ENCODE data around the gene ZNF425. TPM values are rescaled to one million over a fixed set of nuclear protein-coding genes. Genes with fewer than 3 reads are reported as not detected.

Gene ZNF425
- polyA plus RNA-seq, 3 donors, result 0.15 to 0.17 TPM; not detected in 1

GRCh38 chr7:149104749-149105148, 21.4 kb downstream of the ZNF425 start:
- DNase-seq, result no peak

GRCh38 chr7:149104214-149104613, 21.9 kb downstream of the ZNF425 start:
- H3K27me3 Mint-ChIP-seq (ENCODE audit: low read depth in 3 of 3), result peaks cover 0 to 2% (median 0%) of the 10 kb centered on the region in 3 donors
- intact Hi-C loops (cut with micrococcal nuclease), result no loop called here
- H3K4me3 Mint-ChIP-seq, result no peak overlapping the region
- Histone ChIP-seq H3K4me1 (ENCODE audit: control insufficient read depth in 1 of 2, insufficient read depth in 2 of 2, low read length in 2 of 2) (no peaks in the 10 kb centered on the region), H3K9me3 (replicated peaks in 1 of 2; ENCODE audit: control insufficient read depth in 1 of 2, insufficient read depth in 1 of 2, low read length in 2 of 2) (no peaks in the 10 kb centered on the region), H3K79me2 (ENCODE audit: insufficient read depth, low read length) (no peaks in the 10 kb centered on the region), H3K27me3 (ENCODE audit: control insufficient read depth in 2 of 2, insufficient read depth in 2 of 2, low read length in 2 of 2) (no peaks in the 10 kb centered on the region), H4K20me1 (ENCODE audit: insufficient read depth, low read length) (no peaks in the 10 kb centered on the region), H3K4me2 (replicated peaks; ENCODE audit: extremely low read depth, low read length, poor library complexity, severe bottlenecking) (no peak overlapping the region), H3K9ac (ENCODE audit: insufficient read depth, low read length, poor library complexity, severe bottlenecking) (no peak overlapping the region), H2AFZ (ENCODE audit: insufficient read depth, low read depth, low read length, poor library complexity, severe bottlenecking) (no peak overlapping the region), H3K4me3 (replicated peaks in 1 of 3; ENCODE audit: low read depth in 2 of 3, low read length in 3 of 3) (no peak overlapping the region), H3K36me3 (replicated peaks in 1 of 2; ENCODE audit: control insufficient read depth in 1 of 2, insufficient read depth in 2 of 2, low read length in 2 of 2) (no peaks in the 10 kb centered on the region), H3K27ac (ENCODE audit: low read depth in 1 of 2, low read length in 2 of 2) (no peak overlapping the region)
- H3K27ac Mint-ChIP-seq, result no peak overlapping the region
- peaks cover 0 to 3% (median 0%) of the 10 kb centered on the region in 7 donors for H3K9me3 Mint-ChIP-seq
- H3K4me1 Mint-ChIP-seq, result no peaks in the 10 kb centered on the region
- no peak for DNase-seq
- TF ChIP-seq CTCF (IDR thresholded peaks at IDR 0.05), result no peak
- H3K36me3 Mint-ChIP-seq, result no peaks in the 10 kb centered on the region
- WGBS (ENCODE audit: insufficient coverage), result 97% methylated on average over 35 of the region's 35 CpGs

More at GRCh38 chr7:149104749-149105148, 21.4 kb downstream of the ZNF425 start:
- Mint-ChIP-seq H3K4me3 (no peak overlapping the region), H3K27me3 (ENCODE audit: low read depth in 3 of 3) (no peaks in the 10 kb centered on the region), H3K36me3 (no peaks in the 10 kb centered on the region), H3K9me3 (peaks cover 0 to 3% (median 0%) of the 10 kb centered on the region in 7 donors), H3K4me1 (no peaks in the 10 kb centered on the region), H3K27ac (no peak overlapping the region)
- intact Hi-C loops (cut with micrococcal nuclease), result no loop called here
- Histone ChIP-seq H3K36me3 (replicated peaks in 1 of 2; ENCODE audit: control insufficient read depth in 1 of 2, insufficient read depth in 2 of 2, low read length in 2 of 2) (no peaks in the 10 kb centered on the region), H3K27ac (ENCODE audit: low read depth in 1 of 2, low read length in 2 of 2) (no peak overlapping the region), H3K9ac (ENCODE audit: insufficient read depth, low read length, poor library complexity, severe bottlenecking) (no peak overlapping the region), H3K4me2 (replicated peaks; ENCODE audit: extremely low read depth, low read length, poor library complexity, severe bottlenecking) (no peak overlapping the region), H3K4me3 (replicated peaks in 1 of 3; ENCODE audit: low read depth in 2 of 3, low read length in 3 of 3) (no peak overlapping the region), H3K4me1 (ENCODE audit: control insufficient read depth in 1 of 2, insufficient read depth in 2 of 2, low read length in 2 of 2) (no peaks in the 10 kb centered on the region), H3K79me2 (ENCODE audit: insufficient read depth, low read length) (no peaks in the 10 kb centered on the region), H2AFZ (ENCODE audit: insufficient read depth, low read depth, low read length, poor library complexity, severe bottlenecking) (no peak overlapping the region), H4K20me1 (ENCODE audit: insufficient read depth, low read length) (no peaks in the 10 kb centered on the region), H3K9me3 (replicated peaks in 1 of 2; ENCODE audit: control insufficient read depth in 1 of 2, insufficient read depth in 1 of 2, low read length in 2 of 2) (no peaks in the 10 kb centered on the region), H3K27me3 (ENCODE audit: control insufficient read depth in 2 of 2, insufficient read depth in 2 of 2, low read length in 2 of 2) (no peaks in the 10 kb centered on the region)
- WGBS (ENCODE audit: insufficient coverage), result 98% methylated on average over 25 of the region's 25 CpGs
- no peak for TF ChIP-seq CTCF (IDR thresholded peaks at IDR 0.05)
